GM12891 (cell line): ENCODE measurements around the gene STAG3.
"Not testable (repeated sequence)": the region's sequence is repeated elsewhere in the genome, so short reads cannot be mapped to it uniquely, and the experiment has no call there.

Experiments
- POLR2A ChIP-seq: IDR thresholded peaks from 2 replicates; pipeline ENCODE4 v1.6.1; 2011; ENCODE audit warnings: low read depth, low read length, control low read depth
- POLR2AphosphoS5 ChIP-seq: IDR thresholded peaks from 2 replicates; pipeline ENCODE4 v1.6.1; 2011; ENCODE audit warnings: low read depth, low read length, control low read depth
- POU2F2 ChIP-seq: IDR thresholded peaks from 2 replicates; pipeline ENCODE4 v1.6.1; 2011; ENCODE audit warnings: low read depth, mild to moderate bottlenecking, control low read depth, low read length, moderate library complexity
- TAF1 ChIP-seq: IDR thresholded peaks from 2 replicates; pipeline ENCODE4 v1.6.1; 2011; ENCODE audit warnings: low read depth, low read length, control low read depth

- not testable (repeated sequence) for TF ChIP-seq POLR2A, POLR2AphosphoS5, POU2F2, TAF1
These were observed 68.6 kb downstream of the STAG3 start for GRCh38 chr7:100246121-100246864.
